Midbrain (tissue), 1 donor: ENCODE measurements around the gene PTTG1IP.
A peak's percentile ranks its signal among the peaks of the same experiment; 100 is the strongest.

Experiments used
- DNase-seq: peaks from one replicate; lab custom pipeline; 2025; lab: John Stamatoyannopoulos, UW

The PTTG1IP gene

DNA sequence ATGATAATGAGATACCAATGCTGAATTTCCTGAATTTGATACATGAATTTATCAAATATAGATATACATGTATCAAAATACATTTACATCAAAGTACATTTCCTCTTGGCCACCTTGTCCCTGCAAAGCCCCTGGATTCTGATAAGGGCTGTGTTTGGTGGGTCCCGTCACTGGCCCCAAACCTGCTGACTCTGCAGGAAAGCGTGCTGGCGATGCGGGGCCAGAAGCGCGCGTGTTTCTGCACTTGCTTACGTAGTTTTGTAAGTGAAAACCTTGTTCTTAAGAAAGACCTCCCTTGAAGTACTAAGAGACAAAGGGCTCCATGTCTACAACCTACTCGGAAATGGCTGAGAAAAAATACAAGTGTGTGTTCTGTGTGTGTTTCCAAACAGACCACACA lies 36.2 kb upstream of the PTTG1IP start:
- DNase-seq: no peak

DNA sequence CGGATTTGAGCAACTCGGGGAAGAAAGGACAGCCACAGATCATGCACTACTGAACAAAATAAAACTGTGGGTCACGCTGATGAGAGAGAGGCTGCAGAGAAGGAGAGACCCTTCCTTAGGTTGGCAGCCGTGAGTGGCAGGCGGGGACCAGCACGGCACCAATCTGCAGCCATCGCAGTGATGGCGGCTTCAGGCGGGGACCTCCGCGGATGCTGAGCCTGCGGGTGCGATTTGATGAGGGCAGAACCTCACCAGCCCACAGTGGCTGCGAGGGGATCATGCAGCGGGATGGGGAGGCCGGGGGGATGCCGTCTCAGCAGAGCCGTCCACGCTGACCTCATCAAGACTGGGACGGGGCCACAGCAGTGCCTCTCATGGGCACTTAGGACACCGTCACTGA lies 35.4 kb upstream of the PTTG1IP start:
- no peak for DNase-seq

DNA sequence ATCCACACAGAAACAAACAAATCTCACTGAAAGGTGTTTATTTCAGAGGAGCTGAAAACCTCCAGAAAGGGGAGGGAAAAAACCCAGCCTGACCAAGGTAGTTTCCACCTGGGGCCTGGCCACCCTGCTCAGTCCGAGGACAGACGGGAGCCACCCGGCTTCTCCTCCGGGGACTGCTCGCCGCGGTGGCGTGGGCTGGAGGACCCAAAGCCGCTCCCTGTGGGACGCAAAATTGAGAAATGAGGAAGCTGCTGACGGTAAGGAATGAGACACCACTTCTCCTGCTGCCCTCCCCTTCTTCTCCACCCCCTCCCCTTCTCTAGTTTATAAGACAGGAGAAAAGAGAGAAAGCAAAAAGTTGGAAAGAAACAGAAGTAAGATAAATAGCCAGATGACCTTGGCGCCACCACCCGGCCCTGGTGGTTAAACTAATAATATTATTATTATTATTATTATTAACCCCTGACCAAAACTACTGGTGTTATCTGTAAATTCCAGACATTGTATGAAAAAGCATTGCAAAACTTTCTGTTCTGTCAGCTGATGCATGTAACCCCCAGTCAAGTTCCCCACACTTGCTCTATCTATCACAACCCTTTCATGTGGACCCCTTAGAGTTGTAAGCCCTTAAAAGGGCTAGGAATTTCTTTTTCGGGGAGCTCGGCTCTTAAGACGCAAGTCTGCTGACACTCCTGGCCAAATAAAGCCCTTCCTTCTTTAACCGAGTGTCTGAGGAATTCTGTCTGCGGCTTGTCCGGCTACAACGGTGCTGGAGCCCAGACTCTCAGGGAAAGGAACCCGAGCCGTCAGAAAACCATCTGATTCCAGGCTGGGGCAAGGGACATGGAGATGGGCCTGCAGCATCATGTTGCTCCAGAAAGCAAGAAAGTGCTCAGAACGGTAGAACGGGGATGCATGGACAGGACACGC lies 34.7 kb upstream of the PTTG1IP start:
- DNase-seq: peak; percentile 18

DNA sequence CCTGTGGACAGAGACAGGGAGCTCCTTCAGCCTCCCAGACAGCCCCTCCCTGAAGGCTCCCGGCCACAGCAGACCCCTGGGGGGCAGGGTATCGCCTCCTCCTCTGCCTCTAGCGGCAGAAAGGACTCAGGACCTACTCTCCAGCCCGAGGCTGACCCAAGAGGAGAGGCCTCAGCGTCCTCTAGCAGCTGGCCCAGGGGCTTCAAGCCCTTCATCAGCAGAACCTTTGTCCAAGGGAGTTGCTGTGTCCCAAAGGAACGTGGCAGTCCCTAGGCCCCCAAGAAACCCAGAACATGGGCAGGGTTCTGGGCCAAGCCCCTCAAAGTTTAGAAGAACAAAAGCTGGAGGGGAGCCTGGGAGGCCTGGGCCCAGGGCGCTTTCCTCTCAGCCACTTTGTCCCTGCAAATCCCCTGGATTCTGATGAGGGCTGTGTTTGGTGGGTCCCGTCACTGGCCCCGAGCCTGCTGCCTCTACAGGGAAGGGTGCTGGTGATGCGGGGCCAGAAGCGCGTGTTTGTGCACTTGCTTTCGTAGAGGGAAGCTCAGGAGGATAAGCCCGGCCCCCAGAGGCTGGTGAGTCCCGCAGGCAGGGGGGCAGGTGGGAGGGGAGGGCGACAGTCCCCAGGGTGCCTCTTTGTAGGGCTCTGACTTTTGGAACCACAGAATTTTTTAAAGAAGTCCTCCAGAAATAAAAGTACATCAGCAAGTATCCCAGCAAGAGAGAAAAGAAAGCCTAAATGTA lies 33.9 kb upstream of the PTTG1IP start:
- DNase-seq: no peak

DNA sequence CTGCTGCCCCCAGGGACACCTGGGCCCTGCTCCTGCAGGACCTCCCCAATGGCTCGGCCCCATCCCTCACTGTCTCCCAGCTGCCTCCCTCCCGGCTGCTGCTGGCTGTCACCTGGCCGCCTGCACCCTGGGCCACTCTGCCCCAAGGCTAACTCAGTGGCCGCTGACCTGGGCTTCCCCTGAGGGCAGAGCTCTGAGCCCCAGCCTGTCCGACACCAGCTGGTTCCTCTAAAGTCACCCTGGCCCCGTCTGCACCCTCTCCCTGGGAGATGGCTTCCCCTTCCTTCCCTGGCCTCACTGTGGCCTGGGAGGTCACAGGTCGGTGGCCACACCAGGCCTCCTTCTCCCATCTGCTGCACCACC lies 32.2 kb upstream of the PTTG1IP start:
- DNase-seq: no peak

DNA sequence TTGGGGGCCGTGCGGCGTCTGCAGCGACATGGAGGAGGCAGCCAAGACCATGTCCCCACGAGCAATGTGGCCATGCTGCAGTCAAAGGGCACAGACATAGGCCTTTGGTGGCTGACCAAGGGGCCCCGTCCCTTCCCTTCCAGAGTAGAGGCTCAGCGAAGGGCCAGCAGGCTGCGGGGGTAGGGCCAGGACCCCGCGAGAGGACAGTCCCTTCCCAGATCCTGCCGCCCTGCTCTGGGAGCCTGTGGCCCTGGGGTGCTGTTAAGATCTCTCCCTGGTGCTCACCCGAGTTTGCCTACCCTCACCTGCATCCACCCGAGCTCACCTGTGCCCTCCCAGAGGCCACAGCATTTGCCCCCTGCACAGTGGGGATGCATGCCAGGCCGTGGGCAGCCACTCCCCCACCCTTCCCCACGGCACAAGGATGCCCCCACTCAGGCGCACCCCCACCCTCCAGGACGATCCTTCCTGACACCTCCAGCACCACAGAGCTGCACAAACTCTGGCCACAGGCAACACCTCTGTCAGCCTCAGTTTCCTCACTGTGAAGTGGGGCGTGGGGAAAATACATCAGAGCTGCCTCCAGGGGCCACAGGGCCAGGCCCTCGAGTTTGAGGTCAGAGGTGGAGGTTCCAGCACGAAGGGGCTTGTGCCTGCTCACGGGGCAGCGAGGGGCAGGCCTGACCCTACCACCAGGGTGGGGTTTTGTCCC lies 31.7 kb upstream of the PTTG1IP start:
- DNase-seq: no peak

DNA sequence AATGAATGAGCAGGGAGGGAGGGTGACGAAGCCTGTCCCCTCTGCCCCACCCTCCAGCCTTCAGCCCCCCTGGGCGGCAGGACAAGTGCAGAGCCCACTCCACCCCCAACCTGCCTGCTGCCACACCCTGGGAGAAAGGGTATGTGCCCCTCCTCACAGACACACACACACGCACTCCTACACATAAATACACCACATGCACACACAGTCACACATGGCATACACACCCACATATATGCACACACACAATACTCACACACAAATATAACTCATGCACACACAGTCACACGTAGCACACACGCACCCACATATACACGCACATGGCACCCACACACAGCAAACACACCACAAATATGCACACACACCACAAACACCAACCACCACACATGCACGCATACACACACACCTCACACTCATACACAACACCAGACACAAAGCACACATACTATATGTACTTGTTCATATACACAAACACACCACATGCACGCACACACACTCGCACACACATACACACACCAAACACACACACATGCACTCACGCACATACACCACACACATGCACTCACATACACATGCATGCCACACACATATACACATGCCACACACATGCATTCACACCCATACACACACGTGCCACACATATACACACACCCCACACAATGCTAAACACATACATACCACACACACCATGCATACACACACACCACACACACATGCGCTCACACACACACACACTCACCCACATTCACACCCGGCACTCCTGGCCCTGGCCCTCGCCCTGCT lies 30.8 kb upstream of the PTTG1IP start:
- no peak for DNase-seq

DNA sequence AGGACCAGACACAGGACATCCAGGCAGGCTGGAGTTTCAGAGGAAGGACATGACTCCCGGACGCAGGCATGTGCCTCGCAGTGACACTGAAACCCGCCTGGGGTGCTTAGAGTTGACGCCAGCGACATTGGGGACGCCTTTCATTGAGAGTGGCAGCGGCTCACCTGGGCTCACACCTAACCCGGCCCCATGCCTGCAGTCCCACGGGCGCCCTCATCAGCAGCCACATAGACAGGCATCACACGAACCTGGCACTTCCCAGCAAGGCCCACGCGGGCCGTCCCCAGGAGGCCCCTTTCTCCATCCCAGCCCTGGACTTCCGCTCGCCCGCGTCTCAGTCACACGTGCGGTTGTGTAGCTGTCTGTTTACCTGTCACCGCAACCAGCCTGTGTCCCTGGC lies 30.2 kb upstream of the PTTG1IP start:
- no peak for DNase-seq

DNA sequence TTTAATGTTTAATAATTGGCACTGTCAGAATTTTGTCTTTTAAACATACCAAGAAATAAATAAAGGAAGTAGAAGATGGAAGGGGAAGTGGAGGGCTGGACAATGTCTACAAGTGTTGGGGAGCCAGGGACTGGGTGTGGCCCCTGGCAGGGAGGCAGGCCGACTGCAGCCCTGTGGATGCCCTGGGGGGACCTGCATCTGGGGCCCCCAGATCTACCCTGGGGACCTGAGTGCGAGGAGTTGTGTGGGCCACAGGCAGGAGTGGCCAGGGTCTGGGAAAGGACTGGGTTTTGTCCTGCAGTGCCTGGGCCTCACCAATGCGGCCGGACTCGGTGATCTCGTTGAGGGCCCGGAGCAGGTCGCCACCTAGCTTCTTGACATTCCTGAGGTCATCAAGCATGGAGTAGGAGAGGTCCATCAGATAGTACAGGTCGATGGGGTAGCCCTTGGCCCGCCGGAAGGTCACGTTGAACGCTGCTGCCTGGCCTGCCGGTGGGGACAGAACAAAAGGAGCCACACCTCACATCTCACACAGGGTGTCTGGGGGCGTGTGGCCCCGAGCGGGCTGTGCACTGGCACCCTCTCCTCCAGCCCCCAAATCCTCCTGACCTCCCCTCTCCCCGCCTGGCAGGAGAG lies 29.7 kb upstream of the PTTG1IP start:
- no peak for DNase-seq

DNA sequence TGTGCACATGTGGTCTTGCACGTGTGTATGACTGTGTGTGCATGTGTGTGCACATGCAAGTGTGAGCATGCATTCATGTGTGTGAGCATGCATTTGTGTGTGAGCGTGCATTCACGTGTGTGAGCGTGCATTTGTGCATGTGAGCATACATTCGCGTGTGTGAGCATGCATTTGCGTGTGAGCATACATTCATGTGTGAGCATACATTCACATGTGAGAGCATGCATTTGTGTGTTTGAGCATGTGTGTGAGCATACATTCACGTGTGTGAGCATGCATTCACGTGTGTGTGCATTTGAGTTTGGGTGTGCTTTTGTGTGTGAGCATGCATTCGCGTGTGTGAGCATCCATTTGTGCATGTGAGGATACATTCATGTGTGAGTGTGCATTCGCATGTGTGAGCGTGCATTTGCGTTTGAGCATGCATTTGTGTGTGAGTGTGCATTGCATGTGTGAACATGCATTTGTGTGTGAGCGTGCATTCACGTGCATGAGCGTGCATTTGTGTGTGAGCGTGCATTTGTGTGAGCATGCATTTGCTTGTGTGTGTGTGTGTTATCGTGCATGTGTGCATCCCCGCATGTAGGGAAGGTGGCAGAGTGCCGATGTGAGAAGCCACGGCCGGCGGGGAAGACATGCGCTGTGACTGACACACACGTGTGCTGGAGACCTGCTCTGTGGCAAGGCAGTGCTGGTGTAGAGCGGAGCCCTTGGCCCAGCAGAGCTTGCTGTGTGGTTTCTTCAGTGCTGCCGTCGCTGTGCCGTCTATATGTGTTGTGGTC lies 29.0 kb upstream of the PTTG1IP start:
- no peak for DNase-seq

DNA sequence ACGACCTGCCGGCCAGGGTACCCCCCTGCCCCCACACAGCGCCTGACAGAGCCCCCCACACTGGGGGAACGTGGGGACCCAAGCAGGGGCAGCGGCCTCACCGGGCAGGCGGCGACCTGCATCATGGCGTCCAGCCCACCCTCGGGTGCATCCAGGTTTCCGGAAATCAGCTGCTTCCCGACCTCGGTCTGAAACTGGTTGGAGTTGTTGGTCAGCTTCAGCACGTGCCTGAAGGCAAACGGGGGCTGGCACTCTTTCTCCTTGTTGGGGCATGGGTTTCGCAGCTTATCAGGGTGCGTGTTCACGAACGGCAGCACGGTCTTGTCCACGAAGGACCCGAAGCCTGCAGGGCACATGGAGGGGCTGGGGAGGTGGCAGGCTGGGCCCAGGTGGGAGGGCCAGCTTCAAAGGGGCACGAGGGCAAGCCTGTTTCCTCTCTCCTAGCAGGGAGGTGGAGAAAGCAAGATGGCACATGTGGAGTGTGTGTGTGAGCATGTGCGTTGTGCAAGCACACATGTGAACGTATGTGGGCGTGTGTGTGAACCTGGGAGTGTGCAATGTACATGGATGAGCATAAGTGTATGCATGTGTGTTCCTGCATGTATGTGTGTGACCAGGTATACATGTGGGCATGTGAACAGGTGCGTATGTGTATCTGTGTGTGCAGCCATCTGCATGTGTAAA lies 28.0 kb upstream of the PTTG1IP start:
- DNase-seq: no peak

DNA sequence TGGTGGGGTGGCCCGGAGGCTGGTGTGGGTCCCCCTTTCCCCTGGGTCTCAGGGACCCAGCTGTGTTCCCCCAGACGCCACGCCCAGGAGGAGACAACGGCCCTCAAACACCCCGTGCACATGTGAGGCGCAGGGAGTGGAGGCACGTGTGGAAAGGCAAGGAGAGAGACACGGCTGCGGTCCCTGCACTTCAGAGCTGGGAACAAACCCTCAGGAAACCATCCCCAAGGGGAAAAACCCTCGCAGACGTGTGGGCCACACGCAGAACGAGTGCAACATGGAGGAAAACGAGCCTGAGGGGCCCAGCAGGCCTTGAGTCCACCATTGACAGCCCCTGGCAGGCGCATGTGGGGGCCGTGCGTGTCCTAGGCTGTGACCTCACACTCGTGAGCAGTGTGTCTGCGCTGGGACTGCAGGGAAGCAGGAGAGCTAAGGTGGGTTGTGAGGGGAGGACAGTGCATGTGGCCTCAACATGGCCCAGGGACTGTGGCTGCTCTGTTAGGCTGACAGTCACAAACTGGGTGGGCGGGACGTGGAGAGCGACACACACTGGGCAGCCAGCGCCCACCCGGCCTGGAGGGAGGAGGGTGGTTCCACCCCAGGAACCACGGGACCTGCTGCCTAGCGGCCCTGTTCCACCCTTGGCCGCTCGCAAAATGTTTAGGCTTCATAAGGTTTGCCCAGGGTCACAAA lies 27.2 kb upstream of the PTTG1IP start:
- DNase-seq: no peak

DNA sequence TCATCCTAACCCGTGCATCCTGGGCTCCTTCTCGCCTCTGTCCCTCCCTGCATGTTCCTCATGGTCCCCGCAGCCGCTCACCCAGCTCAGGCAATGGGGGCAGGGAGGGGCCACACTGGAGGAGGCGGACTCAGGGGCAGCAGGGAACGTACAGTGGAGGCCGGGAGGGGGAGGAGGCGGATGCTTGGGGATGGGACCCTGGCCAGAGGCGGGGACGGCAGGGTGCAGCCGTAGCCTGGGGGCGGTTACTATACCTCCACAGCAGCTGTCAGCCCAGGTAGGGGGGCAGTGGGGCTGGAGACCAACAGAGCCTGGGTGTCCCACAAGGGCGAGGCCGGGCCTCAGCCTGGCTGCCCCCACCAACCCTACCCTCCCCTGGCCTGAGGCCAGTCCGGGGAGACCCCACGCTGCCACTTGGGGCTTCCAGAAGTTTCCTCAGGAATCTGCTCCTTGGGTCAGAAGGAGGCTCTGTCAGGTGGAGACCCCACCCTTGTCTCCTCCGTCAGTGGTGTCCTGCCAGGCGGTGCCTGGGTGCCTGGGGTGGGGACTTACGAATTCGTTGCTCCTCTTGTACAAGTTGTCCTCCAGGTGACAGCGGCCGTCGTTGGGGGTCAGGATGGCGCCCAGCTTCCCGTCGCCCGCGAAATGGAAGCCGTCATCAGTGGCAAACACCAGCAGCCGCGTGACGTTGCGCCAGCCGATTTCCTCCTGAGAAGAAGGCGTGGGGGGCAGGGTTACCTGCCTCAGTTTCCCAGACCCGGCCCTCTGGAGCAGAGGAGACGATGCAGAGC lies 26.5 kb upstream of the PTTG1IP start:
- DNase-seq: no peak

DNA sequence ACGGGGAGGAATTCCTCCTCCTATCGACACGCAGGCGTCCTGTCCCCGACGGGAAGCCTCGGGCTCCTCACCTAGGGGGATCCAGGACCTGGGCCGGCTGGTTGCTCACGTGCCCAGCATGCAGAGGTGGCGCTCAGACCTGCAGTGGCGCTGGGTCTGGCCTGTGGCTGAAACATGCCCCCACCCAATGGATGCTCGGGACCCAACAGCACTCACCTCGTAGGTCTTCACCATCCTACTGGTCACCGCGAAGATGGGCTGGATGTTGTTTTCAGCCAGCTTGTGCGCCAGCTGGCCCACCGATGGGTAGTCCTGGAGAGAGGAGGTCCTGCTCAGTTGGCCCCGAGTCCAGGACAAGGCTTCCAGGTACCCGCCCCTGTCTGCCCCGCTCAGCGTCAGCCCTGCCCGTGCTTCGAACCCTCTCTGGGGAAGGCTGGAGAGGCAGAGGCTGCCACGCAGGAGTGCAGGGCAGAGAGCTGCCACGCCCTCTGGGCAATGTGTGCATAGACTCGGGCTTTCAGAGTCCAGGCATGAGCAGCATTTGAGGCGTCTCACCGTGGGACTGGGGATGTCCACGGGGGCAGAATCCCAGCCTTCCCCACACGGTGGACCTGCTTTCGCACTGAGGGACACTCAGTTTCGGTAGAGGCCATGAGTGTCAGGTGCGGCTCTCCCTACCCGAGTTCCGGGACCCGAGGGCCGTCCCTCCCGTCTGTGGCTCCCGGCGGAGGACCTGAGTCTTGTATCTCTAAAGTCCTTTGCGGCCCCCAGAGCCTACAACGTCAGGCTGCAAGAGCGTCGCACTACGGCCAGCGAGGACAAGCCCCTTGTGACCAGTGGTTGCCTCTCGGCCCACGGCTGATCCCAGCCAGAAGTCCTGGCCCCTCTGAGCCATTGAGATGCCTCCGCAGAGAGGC lies 25.6 kb upstream of the PTTG1IP start:
- DNase-seq: no peak

DNA sequence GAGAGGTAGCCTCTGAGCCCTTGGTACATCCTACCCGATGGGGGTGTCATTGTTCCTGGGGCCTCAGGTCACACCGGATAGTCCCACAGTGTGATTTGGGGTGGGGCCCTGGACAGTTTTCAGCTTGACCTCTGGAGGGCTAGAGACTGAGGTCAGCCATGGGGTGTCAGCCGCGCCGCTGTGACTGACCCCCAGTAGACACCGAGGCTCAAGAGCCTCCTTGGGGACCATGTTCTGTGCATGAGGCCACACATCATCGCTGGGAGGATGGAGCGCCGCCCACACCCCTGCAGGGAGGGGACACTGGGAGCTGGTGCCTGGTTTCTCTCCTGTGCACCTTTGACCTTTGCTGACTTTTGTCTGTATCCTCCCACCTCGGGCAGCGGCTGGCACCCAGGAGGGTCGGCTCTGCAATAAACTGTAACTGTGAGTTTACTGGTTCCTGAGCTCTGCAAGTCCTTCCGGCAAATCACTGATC lies 24.6 kb upstream of the PTTG1IP start:
- DNase-seq: no peak

DNA sequence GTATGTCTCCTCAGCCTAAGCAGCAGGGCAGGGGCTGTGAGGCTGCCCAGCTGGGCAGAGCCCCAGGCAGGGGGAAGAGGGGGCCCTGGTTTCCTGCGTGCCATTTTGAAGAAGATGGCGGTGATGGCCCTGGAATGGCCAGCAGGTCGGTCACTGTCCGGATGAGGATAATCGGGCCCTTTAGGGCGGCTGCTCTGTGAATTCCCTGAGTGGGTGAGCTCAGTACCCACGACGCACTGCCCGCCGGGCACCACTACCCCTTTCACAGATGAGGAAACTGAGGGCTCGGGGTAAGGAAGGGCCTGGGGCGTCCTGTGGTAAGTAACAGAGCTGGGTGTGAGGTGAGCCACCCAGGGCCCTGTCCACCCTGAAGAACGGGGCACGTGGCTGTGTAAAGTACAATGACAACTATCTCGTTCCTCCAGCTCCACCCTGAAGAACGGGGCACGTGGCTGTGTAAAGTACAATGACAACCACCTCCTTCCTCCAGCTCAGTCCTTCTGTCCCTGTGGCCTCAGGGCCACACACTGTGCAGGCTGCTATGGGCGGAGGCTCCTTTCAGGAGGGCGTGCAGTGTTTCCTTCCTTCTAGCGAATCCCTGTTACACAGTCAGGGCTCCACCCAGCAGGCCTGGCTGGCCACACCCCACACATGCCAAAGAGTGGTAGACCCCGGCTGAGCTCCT lies 24.0 kb upstream of the PTTG1IP start:
- DNase-seq: no peak
